ENCODE data around the gene MAST3. TPM values are rescaled to one million over a fixed set of nuclear protein-coding genes. Genes with fewer than 3 reads are reported as not detected.

The MAST3 gene
- total and polyA plus RNA-seq, 2 donors (not counting 3 experiments of a cell fraction or from before 2014, with no cell fraction given), result 1.5 to 2.7 TPM

DNA sequence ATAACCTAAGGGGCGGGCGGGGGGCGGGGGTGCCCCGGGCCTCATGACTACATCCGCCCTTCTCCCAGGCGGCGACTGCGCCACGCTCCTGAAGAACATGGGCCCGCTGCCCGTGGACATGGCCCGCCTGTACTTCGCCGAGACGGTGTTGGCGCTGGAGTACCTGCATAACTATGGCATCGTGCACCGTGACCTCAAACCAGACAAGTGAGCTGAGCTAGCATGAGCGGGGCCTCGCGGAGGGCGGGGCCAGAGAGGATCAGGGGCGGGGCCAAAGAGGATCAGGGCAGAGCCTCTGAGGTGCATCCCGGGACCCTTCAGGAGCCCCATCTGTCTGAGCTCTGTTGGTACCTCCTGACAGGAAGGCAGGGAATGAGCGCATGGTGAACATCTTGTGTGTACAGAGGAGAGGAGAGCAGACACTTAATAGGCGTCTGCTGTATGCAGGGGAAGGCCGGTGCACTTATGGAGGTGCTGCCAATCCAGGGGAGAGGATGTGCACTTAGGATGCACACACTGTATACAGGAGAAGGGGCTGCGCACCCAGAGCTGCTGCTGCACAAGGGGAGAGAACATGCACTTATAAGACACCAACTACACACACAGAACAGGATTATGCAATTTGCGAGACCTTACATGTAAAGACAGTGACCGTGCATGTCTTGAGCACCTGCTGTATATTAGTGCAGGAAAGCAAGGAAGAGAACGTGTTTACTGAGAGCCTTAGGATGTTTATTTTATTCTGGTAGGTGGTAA is 34.4 kb downstream of the MAST3 start:
- FAIRE-seq (no peak), DNase-seq (ENCODE audit: low read depth, low spot score) (no peak)
- Histone ChIP-seq H3K4me1 (ENCODE audit: control insufficient read depth, extremely low read depth, insufficient read depth, low read length) (no peaks in the 10 kb centered on the region), H3K4me2 (ENCODE audit: insufficient read depth, low read length) (no peak overlapping the region), H2AFZ (ENCODE audit: low read depth, low read length) (no peak overlapping the region), H3K27ac (ENCODE audit: insufficient read depth, low read depth, low read length) (no peak overlapping the region), H3K9me1 (replicated peaks; ENCODE audit: control insufficient read depth, extremely low read depth, insufficient read depth, low read length) (no peaks in the 10 kb centered on the region), H4K20me1 (replicated peaks; ENCODE audit: control insufficient read depth, extremely low read depth, insufficient read depth, low read length) (no peaks in the 10 kb centered on the region), H3K27me3 (ENCODE audit: control insufficient read depth in 2 of 2, insufficient read depth in 2 of 2, low read length in 2 of 2) (no peaks in the 10 kb centered on the region), H3K9ac (replicated peaks; ENCODE audit: extremely low read depth, insufficient read depth, low read length) (no peak overlapping the region), H3K4me3 (replicated peaks in 1 of 3; ENCODE audit: insufficient read depth in 1 of 3, low read depth in 1 of 3, low read length in 3 of 3) (no peak overlapping the region), H3K9me3 (replicated peaks; ENCODE audit: control insufficient read depth, insufficient read depth, low read length) (no peaks in the 10 kb centered on the region), H3K79me2 (ENCODE audit: control insufficient read depth, insufficient read depth, low read length) (no peaks in the 10 kb centered on the region), H3K36me3 (ENCODE audit: control insufficient read depth in 2 of 2, extremely low read depth in 1 of 2, insufficient read depth in 2 of 2, low read length in 2 of 2) (no peaks in the 10 kb centered on the region)
- no TSS peak for BruUV-seq (replicated peaks)
- ChIA-PET POLR2A (no interaction called here), CTCF (interaction anchor here (0.6 to 1.8 kb wide), 3 partner anchors 19 to 450 kb away, joined by 3 to 5 read pairs (median 4); no protein-coding TSS in a partner anchor)
- intact Hi-C loops (cut with micrococcal nuclease), result no loop called here
- TF ChIP-seq, protein P1, sequence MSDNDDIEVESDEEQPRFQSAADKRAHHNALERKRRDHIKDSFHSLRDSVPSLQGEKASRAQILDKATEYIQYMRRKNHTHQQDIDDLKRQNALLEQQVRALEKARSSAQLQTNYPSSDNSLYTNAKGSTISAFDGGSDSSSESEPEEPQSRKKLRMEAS (IDR thresholded peaks at IDR 0.05; ENCODE audit: insufficient read depth, insufficient read length), result no peak
- TF ChIP-seq EZH2 (IDR thresholded peaks at IDR 0.05; ENCODE audit: borderline replicate concordance, low read depth, low read length, severe bottlenecking) (no peak), POLR2AphosphoS5 (IDR thresholded peaks at IDR 0.05; ENCODE audit: insufficient read depth, low read depth, low read length) (no peak), FOS (IDR thresholded peaks at IDR 0.05; ENCODE audit: borderline replicate concordance, insufficient read depth, low read length) (no peak)
- TF ChIP-seq, protein P2, sequence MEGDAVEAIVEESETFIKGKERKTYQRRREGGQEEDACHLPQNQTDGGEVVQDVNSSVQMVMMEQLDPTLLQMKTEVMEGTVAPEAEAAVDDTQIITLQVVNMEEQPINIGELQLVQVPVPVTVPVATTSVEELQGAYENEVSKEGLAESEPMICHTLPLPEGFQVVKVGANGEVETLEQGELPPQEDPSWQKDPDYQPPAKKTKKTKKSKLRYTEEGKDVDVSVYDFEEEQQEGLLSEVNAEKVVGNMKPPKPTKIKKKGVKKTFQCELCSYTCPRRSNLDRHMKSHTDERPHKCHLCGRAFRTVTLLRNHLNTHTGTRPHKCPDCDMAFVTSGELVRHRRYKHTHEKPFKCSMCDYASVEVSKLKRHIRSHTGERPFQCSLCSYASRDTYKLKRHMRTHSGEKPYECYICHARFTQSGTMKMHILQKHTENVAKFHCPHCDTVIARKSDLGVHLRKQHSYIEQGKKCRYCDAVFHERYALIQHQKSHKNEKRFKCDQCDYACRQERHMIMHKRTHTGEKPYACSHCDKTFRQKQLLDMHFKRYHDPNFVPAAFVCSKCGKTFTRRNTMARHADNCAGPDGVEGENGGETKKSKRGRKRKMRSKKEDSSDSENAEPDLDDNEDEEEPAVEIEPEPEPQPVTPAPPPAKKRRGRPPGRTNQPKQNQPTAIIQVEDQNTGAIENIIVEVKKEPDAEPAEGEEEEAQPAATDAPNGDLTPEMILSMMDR (IDR thresholded peaks at IDR 0.05; ENCODE audit: extremely low read depth in 1 of 2, insufficient read depth in 1 of 2, low read depth in 1 of 2, low read length in 2 of 2), result no peak
- dilution Hi-C loops (cut with MboI; ENCODE audit: extremely low pct_ligation_motif_present, low sequenced_read_pairs), result no loop called here

Data from endothelial cell of umbilical vein (primary cell).